Spleen (tissue), 10 donors: ENCODE measurements around the gene NHLRC3. TPM values are rescaled to one million over a fixed set of nuclear protein-coding genes. Genes with fewer than 3 reads are reported as not detected.

Experiments used
- polyA plus RNA-seq, 3 donors: library from polyadenylated mRNA; stranded (reverse); fragments of 200-250 nt; gene quantifications; one replicate each; pipeline ENCODE4 v1.2.1, GENCODE V29; 2013
- total RNA-seq, 7 donors: library from RNA; depleted of rRNA in 3 of 7; stranded (reverse); fragments of >200 nt in 3 of 7; fragmentation: NEBNext Ultra II Directional in 4 of 7; extraction: Animal tissue kit (Norgen Biotek cat#: 25700) in 4 of 7; gene quantifications; one replicate each; pipeline versions ENCODE4 v1.1.0 to v1.2.1, GENCODE V29; 2016 to 2021
- donor health status: healthy with polysubstance abuse.
- donor health status: DM: no; HTN: no; CAD: no; lungs with moderate emphysema.
- donor health status: DM: no; HTN: no; CAD: no.
- donor health status: Bipolar disorder and iron deficiency.
- donor health status: healthy.
- donor health status: DM: no; HTN: no; CAD: no.
- donor health status: DM: yes; HTN: yes; CAD: no.

The NHLRC3 gene
- total and polyA plus RNA-seq, 10 donors: 10.1 to 51.7 (median 35.5) TPM

Other genes with a start within 250 kb of the NHLRC3 start
- not detected for gene STOML3, start 47.6 kb upstream of the NHLRC3 start, total RNA-seq
- not detected for gene STOML3, start 47.6 kb upstream of the NHLRC3 start, polyA plus RNA-seq
- gene PROSER1, start 367 bp upstream of the NHLRC3 start, total RNA-seq: 10 to 100 TPM; 31.9 to 52.2 (median 35.8) TPM
- gene PROSER1, start 367 bp upstream of the NHLRC3 start, polyA plus RNA-seq: 10 to 100 TPM; 12.8 to 17.7 (median 14.7) TPM